Right lobe of liver (tissue), 6 donors: ENCODE results near the gene D2HGDH. TPM values are rescaled to one million over a fixed set of nuclear protein-coding genes. Genes with fewer than 3 reads are reported as not detected.

Source experiments
- ATAC-seq, 4 donors: fragments of 200-7000 bp; cut with Tn5 transposase; one replicate each; pipeline ENCODE4 v1.9.1; 2020; ENCODE audit warnings: mild to moderate bottlenecking in 4 of 4, moderate library complexity in 4 of 4
- DNase-seq, 3 donors: peaks; one replicate each; pipeline ENCODE4 v3.0.0-alpha.2; 2020
- H3K27ac ChIP-seq, 3 donors: fragments of 200-600 bp; one replicate each; pipeline ENCODE4 v1.8.0; 2022
- H3K27me3 ChIP-seq, 2 donors: fragments of 200-600 bp; one replicate each; pipeline ENCODE4 v1.8.0; 2022
- H3K36me3 ChIP-seq, 4 donors: fragments of 200-600 bp; sonication (generic) in 1 of 4; one replicate each; pipeline versions ENCODE4 v1.5.1 to v1.8.0; 2017 to 2022; ENCODE audit warnings: control low read depth in 1 of 4
- H3K4me1 ChIP-seq, 4 donors: fragments of 200-600 bp; sonication (generic) in 1 of 4; one replicate each; pipeline versions ENCODE4 v1.5.1 to v1.8.0; 2017 to 2022; ENCODE audit warnings: control low read depth in 1 of 4
- H3K4me3 ChIP-seq, 3 donors: fragments of 200-600 bp; one replicate each; pipeline ENCODE4 v1.8.0; 2022
- H3K9me3 ChIP-seq, 4 donors: fragments of 200-600 bp; sonication (generic) in 1 of 4; one replicate each; pipeline versions ENCODE4 v1.5.1 to v1.8.0; 2017 to 2022; ENCODE audit warnings: control low read depth in 1 of 4
- CTCF ChIP-seq, 4 donors: fragments of 200-600 bp in 3 of 4; fragments of 450-650 bp in 1 of 4; IDR thresholded peaks; one replicate each; pipeline versions ENCODE4 v1.5.1 to v1.8.0; 2016 to 2022; ENCODE audit warnings: antibody characterized with exemption in 4 of 4, mild to moderate bottlenecking in 2 of 4
- POLR2A ChIP-seq: fragments of 450-650 bp; IDR thresholded peaks from one replicate; pipeline ENCODE4 v1.6.1; 2017; ENCODE audit warnings: antibody characterized with exemption, mild to moderate bottlenecking
- WGBS: methylation state at CpG from one replicate; pipeline ENCODE4 v1.1.6; 2018; ENCODE audit warnings: low coverage, low lambda C conversion rate; ENCODE audit not compliant: insufficient coverage; ENCODE audit errors: missing lambda C conversion rate; 5-methylcytosine and 5-hydroxymethylcytosine counted together
- intact Hi-C, 2 donors: fragments of 100-400 bp; cut with DNase I; formaldehyde crosslinking; loops; one replicate each; pipeline versions ENCODE4 v1.11.2 to v1.14.1; 2022
- total RNA-seq, 6 experiments: library from RNA; depleted of rRNA in 2 of 6; stranded (reverse); fragments of >200 nt in 2 of 6; fragmentation: NEBNext Ultra II Directional in 3 of 6; extraction: Animal tissue kit (Norgen Biotek cat#: 25700) in 3 of 6; gene quantifications; one replicate each; pipeline versions ENCODE4 v1.1.0 to v1.2.4, GENCODE V29; 2016 to 2023
- donor health status: DM: no; HTN: yes; CAD: no.
- donor health status: DM: no; HTN: no; CAD: no.
- donor health status: DM: no; HTN: no; CAD: no.
- donor health status: DM: no; HTN: yes; CAD: no.
- donor health status: DM: no; HTN: yes; CAD: no.

Gene D2HGDH
- total RNA-seq, 6 experiments from 2014 or later, result 18.9 to 38.6 (median 25.9) TPM

GRCh38 chr2:241811952-241812729, 77.7 kb downstream of the D2HGDH start:
- ATAC-seq (no peak), DNase-seq (peak in 1 of 3 donors; percentile 54)
- H3K9me3 ChIP-seq, result no peaks in the 10 kb centered on the region
- 20% methylated on average over 1 of the region's 20 CpGs for WGBS
- peaks cover 0 to 23% (median 3%) of the 10 kb centered on the region in 4 donors for H3K4me1 ChIP-seq
- no peak overlapping the region for H3K4me3 ChIP-seq
- no peak for TF ChIP-seq POLR2A
- TF ChIP-seq CTCF (IDR thresholded peaks at IDR 0.05), result no peak
- H3K36me3 ChIP-seq, result no peaks in the 10 kb centered on the region
- H3K27ac ChIP-seq, result no peak overlapping the region
- no peaks in the 10 kb centered on the region for H3K27me3 ChIP-seq
- intact Hi-C loops, result no loop called here

- Histone ChIP-seq H3K27ac (no peak overlapping the region), H3K36me3 (no peaks in the 10 kb centered on the region), H3K9me3 (no peaks in the 10 kb centered on the region), H3K27me3 (no peaks in the 10 kb centered on the region), H3K4me3 (no peak overlapping the region), H3K4me1 (peaks cover 0 to 23% (median 3%) of the 10 kb centered on the region in 4 donors)
- DNase-seq (peak in 2 of 3 donors; percentile 20 to 50), ATAC-seq (no peak)
- TF ChIP-seq CTCF (IDR thresholded peaks at IDR 0.05), result no peak
- no peak for TF ChIP-seq POLR2A
- WGBS, result 85% methylated on average over 4 of the region's 40 CpGs
- intact Hi-C loops, result no loop called here
Observed at GRCh38 chr2:241812730-241813643, 78.6 kb downstream of the D2HGDH start.

- DNase-seq, result peak in 2 of 3 donors; percentile 19 to 48
- Histone ChIP-seq H3K4me3 (no peak overlapping the region), H3K36me3 (no peaks in the 10 kb centered on the region), H3K9me3 (no peaks in the 10 kb centered on the region), H3K27me3 (no peaks in the 10 kb centered on the region), H3K27ac (no peak overlapping the region), H3K4me1 (peaks cover 0 to 23% (median 7%) of the 10 kb centered on the region in 4 donors)
- TF ChIP-seq POLR2A (no peak), CTCF (IDR thresholded peaks at IDR 0.05) (no peak)
- 55% methylated on average over 13 of the region's 20 CpGs for WGBS
- intact Hi-C loops, result no loop called here
- no peak for ATAC-seq
Observed at GRCh38 chr2:241813644-241814392, 79.4 kb downstream of the D2HGDH start.

GRCh38 chr2:241814393-241814642, 79.9 kb downstream of the D2HGDH start:
- Histone ChIP-seq H3K27ac (no peak overlapping the region), H3K9me3 (no peaks in the 10 kb centered on the region), H3K4me1 (peaks cover 0 to 22% (median 7%) of the 10 kb centered on the region in 4 donors), H3K27me3 (no peaks in the 10 kb centered on the region), H3K36me3 (no peaks in the 10 kb centered on the region), H3K4me3 (no peak overlapping the region)
- no CpG with 5 or more reads among the region's 17 CpGs for WGBS
- intact Hi-C loops, result no loop called here
- ATAC-seq, result no peak
- peak in 1 of 3 donors; percentile 53 for DNase-seq
- TF ChIP-seq CTCF (IDR thresholded peaks at IDR 0.05), result no peak
- no peak for TF ChIP-seq POLR2A
